DOHH2 (cell line): Measurements from ENCODE around the gene ASB13.
A peak's percentile ranks its signal among the peaks of the same experiment; 100 is the strongest.

Experiments
- H3F3A ChIP-seq: fragments of 200-600 bp; sonication (generic), shearing (Covaris generic); 2 replicates; pipeline ENCODE4 v1.6.0; 2016; ENCODE audit warnings: antibody characterized with exemption, mild to moderate bottlenecking; ENCODE audit not compliant: control insufficient read depth, insufficient read depth
- H3K27ac ChIP-seq: fragments of 200-600 bp; sonication (generic); 2 replicates; pipeline ENCODE4 v1.5.1; 2014; ENCODE audit warnings: low read depth, mild to moderate bottlenecking, low read length, moderate library complexity
- H3K27me3 ChIP-seq: fragments of 200-600 bp; sonication (generic); 2 replicates; pipeline ENCODE4 v1.6.1; 2014; ENCODE audit warnings: mild to moderate bottlenecking, low read length, mixed read lengths; ENCODE audit not compliant: control insufficient read depth
- H3K36me3 ChIP-seq: fragments of 200-600 bp; sonication (generic); 2 replicates; pipeline ENCODE4 v1.6.1; 2014; ENCODE audit warnings: mild to moderate bottlenecking, low read length, moderate library complexity, mixed read lengths; ENCODE audit not compliant: control insufficient read depth
- H3K4me1 ChIP-seq: fragments of 200-600 bp; sonication (generic); 2 replicates; pipeline ENCODE4 v1.6.1; 2014; ENCODE audit warnings: mild to moderate bottlenecking, low read length, mixed read lengths; ENCODE audit not compliant: control insufficient read depth
- H3K4me2 ChIP-seq: fragments of 200-600 bp; sonication (generic); 2 replicates; pipeline ENCODE4 v1.6.0; 2014; ENCODE audit warnings: mild to moderate bottlenecking, low read length, moderate library complexity
- H3K4me3 ChIP-seq: fragments of 200-600 bp; sonication (generic); 2 replicates; pipeline ENCODE4 v1.5.1; 2014; ENCODE audit warnings: mild to moderate bottlenecking, low read length, mixed read lengths
- H3K79me2 ChIP-seq: fragments of 200-600 bp; sonication (generic); 2 replicates; pipeline ENCODE4 v1.6.1; 2014; ENCODE audit warnings: mild to moderate bottlenecking, low read length, mixed read lengths; ENCODE audit not compliant: control insufficient read depth
- H3K9me2 ChIP-seq: fragments of 200-600 bp; sonication (generic); replicated peaks from 2 replicates; pipeline ENCODE4 v1.6.1; 2014; ENCODE audit warnings: mild to moderate bottlenecking, low read length, mixed read lengths; ENCODE audit not compliant: control insufficient read depth
- H3K9me3 ChIP-seq: fragments of 200-600 bp; sonication (generic); 2 replicates; pipeline ENCODE4 v1.6.1; 2014; ENCODE audit warnings: antibody characterized with exemption, low read length, mixed read lengths; ENCODE audit not compliant: control insufficient read depth, insufficient read depth
- H4K20me1 ChIP-seq: fragments of 200-600 bp; sonication (generic); 2 replicates; pipeline ENCODE4 v1.6.0; 2014; ENCODE audit warnings: low read depth, mild to moderate bottlenecking, antibody characterized with exemption, low read length, moderate library complexity; ENCODE audit not compliant: control insufficient read depth, insufficient read depth
- EZH2phosphoT487 ChIP-seq: fragments of 200-600 bp; sonication (generic); IDR thresholded peaks from 2 replicates; pipeline ENCODE4 v1.6.1; 2017; ENCODE audit warnings: borderline replicate concordance, mild to moderate bottlenecking, antibody characterized with exemption, low read length, moderate library complexity, mixed read lengths
- TF ChIP-seq, protein P1 (sequence below): fragments of 200-600 bp; sonication (generic); IDR thresholded peaks from one replicate; pipeline ENCODE4 v1.5.1; 2014; ENCODE audit warnings: antibody characterized with exemption, mild to moderate bottlenecking, low read depth, low read length; ENCODE audit not compliant: poor library complexity, severe bottlenecking

The ASB13 gene

DNA sequence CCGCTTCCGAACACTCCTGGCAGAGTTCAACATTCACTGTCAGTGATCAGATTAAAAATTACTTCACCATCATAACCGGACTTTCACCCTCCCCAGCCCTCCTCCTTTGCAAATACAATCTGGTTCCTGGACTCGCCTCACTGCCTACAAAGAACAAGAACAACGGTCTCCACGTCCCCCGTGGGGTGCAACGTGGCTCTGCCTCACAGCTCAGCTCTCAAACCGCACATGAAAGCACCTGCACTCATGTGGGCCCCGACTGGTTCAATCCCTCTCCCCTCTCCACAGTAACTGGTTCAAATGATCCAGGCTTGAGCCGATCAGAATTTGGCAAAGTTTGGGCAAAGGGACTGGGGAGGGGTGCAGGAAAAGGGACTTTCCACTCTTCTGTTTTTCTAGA is 21.0 kb downstream of the ASB13 start:
- H3F3A ChIP-seq, result peaks cover 25% of the 10 kb centered on the region
- H3K9me2 ChIP-seq, result no peaks in the 10 kb centered on the region
- H3K36me3 ChIP-seq, result peaks cover 90% of the 10 kb centered on the region
- peaks cover 45% of the 10 kb centered on the region for H3K4me1 ChIP-seq
- TF ChIP-seq, protein P1, sequence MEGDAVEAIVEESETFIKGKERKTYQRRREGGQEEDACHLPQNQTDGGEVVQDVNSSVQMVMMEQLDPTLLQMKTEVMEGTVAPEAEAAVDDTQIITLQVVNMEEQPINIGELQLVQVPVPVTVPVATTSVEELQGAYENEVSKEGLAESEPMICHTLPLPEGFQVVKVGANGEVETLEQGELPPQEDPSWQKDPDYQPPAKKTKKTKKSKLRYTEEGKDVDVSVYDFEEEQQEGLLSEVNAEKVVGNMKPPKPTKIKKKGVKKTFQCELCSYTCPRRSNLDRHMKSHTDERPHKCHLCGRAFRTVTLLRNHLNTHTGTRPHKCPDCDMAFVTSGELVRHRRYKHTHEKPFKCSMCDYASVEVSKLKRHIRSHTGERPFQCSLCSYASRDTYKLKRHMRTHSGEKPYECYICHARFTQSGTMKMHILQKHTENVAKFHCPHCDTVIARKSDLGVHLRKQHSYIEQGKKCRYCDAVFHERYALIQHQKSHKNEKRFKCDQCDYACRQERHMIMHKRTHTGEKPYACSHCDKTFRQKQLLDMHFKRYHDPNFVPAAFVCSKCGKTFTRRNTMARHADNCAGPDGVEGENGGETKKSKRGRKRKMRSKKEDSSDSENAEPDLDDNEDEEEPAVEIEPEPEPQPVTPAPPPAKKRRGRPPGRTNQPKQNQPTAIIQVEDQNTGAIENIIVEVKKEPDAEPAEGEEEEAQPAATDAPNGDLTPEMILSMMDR, result no peak
- TF ChIP-seq EZH2phosphoT487, result no peak
- H3K79me2 ChIP-seq, result peaks cover 51% of the 10 kb centered on the region
- H3K4me3 ChIP-seq, result peak overlapping the region; percentile 42
- peak overlapping the region; percentile 69 for H3K4me2 ChIP-seq
- H3K9me3 ChIP-seq, result no peaks in the 10 kb centered on the region
- H4K20me1 ChIP-seq, result no peaks in the 10 kb centered on the region
- H3K27ac ChIP-seq, result peak overlapping the region; percentile 90
- no peaks in the 10 kb centered on the region for H3K27me3 ChIP-seq

DNA sequence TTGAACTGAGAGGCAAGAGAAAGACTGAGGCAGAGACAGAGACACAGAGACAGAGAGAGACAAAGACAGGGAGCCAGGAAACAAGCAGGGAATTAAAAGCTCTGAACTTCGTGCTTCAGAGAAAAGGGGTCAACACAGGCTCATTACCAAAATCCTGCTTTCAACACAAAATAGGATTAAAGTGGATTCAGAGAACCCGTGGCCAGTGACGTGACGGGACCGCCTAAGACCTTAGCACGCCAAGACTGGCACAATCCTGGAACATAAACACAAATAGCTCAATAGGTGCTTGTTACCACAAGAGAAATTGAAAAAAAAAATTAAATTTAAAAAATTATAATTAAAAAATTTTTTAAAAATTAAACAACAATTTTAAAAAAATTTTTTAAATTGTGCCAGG is 21.5 kb downstream of the ASB13 start:
- H3K36me3 ChIP-seq, result peaks cover 90% of the 10 kb centered on the region
- H3K4me3 ChIP-seq, result peak overlapping the region; percentile 40
- no peaks in the 10 kb centered on the region for H3K27me3 ChIP-seq
- peak overlapping the region; percentile 90 for H3K27ac ChIP-seq
- H3F3A ChIP-seq, result peaks cover 25% of the 10 kb centered on the region
- peak overlapping the region; percentile 69 for H3K4me2 ChIP-seq
- TF ChIP-seq EZH2phosphoT487, result no peak
- TF ChIP-seq, protein P1, result no peak
- H3K9me2 ChIP-seq, result no peaks in the 10 kb centered on the region
- peaks cover 45% of the 10 kb centered on the region for H3K4me1 ChIP-seq
- peaks cover 47% of the 10 kb centered on the region for H3K79me2 ChIP-seq
- no peaks in the 10 kb centered on the region for H3K9me3 ChIP-seq
- H4K20me1 ChIP-seq, result no peaks in the 10 kb centered on the region

DNA sequence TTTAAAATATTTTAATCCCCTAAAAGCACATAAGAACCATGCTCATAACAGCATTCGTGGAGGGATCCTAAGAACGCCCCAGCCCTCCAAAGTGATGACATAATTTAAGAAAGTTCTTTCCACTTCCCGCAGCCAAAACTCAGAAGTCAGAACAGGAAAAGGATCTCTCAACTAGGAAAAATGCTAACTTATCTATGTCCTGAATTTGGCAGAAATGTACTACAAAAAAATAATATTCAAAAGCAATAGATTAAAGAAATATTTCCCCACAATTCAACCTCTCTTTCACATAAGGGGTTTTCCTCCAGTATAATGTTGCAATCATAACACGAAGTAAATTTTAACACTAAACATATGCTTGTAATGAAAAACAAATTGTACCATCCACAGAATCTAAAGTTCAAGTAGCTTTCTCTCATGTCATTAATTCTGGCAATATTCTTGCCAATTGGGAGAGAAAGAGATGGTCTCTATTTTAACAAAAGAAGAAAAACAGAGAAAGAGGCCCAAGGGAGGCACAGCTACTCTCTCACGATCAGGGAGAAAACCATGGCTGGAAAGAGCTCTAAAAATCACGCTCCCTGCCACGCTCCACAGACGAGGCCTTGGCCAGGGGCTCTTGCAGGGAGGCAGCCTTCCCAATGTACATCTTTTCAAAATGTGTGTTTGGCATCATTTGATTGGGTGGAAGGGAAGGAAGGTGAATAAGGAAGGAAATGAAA is 22.9 kb downstream of the ASB13 start:
- Histone ChIP-seq H3K36me3 (peaks cover 93% of the 10 kb centered on the region), H3K27ac (no peak overlapping the region), H3K27me3 (no peaks in the 10 kb centered on the region), H3F3A (peaks cover 25% of the 10 kb centered on the region), H3K79me2 (peaks cover 42% of the 10 kb centered on the region), H3K4me2 (no peak overlapping the region), H3K4me1 (peaks cover 41% of the 10 kb centered on the region), H4K20me1 (no peaks in the 10 kb centered on the region), H3K9me3 (no peaks in the 10 kb centered on the region), H3K9me2 (no peaks in the 10 kb centered on the region), H3K4me3 (no peak overlapping the region)
- TF ChIP-seq, protein P1, result no peak
- TF ChIP-seq EZH2phosphoT487, result no peak

DNA sequence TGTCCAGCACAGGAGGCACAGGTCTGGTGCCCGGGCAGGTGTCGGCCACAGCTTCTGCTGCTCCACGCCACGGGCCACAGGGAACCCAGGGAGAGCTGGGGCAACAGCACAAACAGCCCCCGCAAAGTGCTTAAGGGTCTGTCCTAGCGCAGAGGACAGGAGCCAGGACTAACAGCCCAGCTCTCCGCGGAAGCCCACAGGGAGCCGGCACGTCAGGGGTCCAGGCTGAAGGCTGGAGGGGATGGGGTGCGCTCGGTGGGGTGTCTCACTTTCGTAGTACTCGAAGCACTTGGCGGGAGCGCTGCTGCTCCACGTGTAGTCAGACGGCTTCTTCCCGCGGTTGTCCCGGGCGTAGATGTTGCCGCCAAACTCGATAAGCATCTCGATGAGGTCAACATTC is 24.9 kb downstream of the ASB13 start:
- H4K20me1 ChIP-seq, result no peaks in the 10 kb centered on the region
- H3K79me2 ChIP-seq, result peaks cover 25% of the 10 kb centered on the region
- H3K4me3 ChIP-seq, result no peak overlapping the region
- H3K9me2 ChIP-seq, result no peaks in the 10 kb centered on the region
- H3F3A ChIP-seq, result peaks cover 21% of the 10 kb centered on the region
- peaks cover 77% of the 10 kb centered on the region for H3K36me3 ChIP-seq
- H3K27ac ChIP-seq, result no peak overlapping the region
- H3K27me3 ChIP-seq, result no peaks in the 10 kb centered on the region
- no peaks in the 10 kb centered on the region for H3K9me3 ChIP-seq
- no peak overlapping the region for H3K4me2 ChIP-seq
- peaks cover 24% of the 10 kb centered on the region for H3K4me1 ChIP-seq
- TF ChIP-seq, protein P1, result no peak
- TF ChIP-seq EZH2phosphoT487, result no peak
